HEK293 (cell line): ENCODE results near the gene EIF2B2.

Experiments used
- CTCF ChIP-seq: fragments of 450-650 bp; formaldehyde crosslinking; IDR thresholded peaks from 2 replicates; pipeline ENCODE4 v1.5.1; 2016; ENCODE audit warnings: missing biosample characterization, missing genetic modification characterization
- ZEB2 ChIP-seq: fragments of 450-650 bp; formaldehyde crosslinking; IDR thresholded peaks from 2 replicates; pipeline ENCODE4 v1.5.1; 2016; ENCODE audit warnings: missing biosample characterization, missing genetic modification characterization
- ZFP3 ChIP-seq: fragments of 450-650 bp; formaldehyde crosslinking; IDR thresholded peaks from 2 replicates; pipeline ENCODE4 v1.5.1; 2016; ENCODE audit warnings: low read depth, missing biosample characterization, missing genetic modification characterization
- ZNF510 ChIP-seq: fragments of 450-650 bp; formaldehyde crosslinking; IDR thresholded peaks from 2 replicates; pipeline ENCODE4 v1.5.1; 2018; ENCODE audit warnings: mild to moderate bottlenecking, missing genetic modification characterization, missing biosample characterization; ENCODE audit not compliant: insufficient replicate concordance
- ZNF555 ChIP-seq: fragments of 450-650 bp; formaldehyde crosslinking; conservative IDR thresholded peaks from 2 replicates; pipeline ENCODE4 v1.5.1; 2017; ENCODE audit warnings: missing biosample characterization, mild to moderate bottlenecking, missing genetic modification characterization, inconsistent platforms

GRCh38 chr14:75025082-75025481 lies 22.4 kb downstream of the EIF2B2 start:
- TF ChIP-seq ZEB2 (tag by site-specific recombination) (no peak), CTCF (tag by site-specific recombination) (no peak), ZNF510 (tag by site-specific recombination) (no peak), ZFP3 (tag by site-specific recombination) (no peak), ZNF555 (tag by site-specific recombination) (no peak)
